Ascending aorta (tissue), 2 donors: ENCODE data around the gene TMEM63C. TPM values are rescaled to one million over a fixed set of nuclear protein-coding genes. Genes with fewer than 3 reads are reported as not detected.
A peak's percentile ranks its signal among the peaks of the same experiment; 100 is the strongest.

ENCODE experiments used
- DNase-seq, 2 donors: peaks; one replicate each; pipeline ENCODE4 v3.0.0-alpha.2; 2019; ENCODE audit warnings: low spot score in 2 of 2
- H3K27ac ChIP-seq, 2 donors: fragments of 200-600 bp; sonication (generic); one replicate each; pipeline ENCODE4 v1.5.1; 2016 to 2017; ENCODE audit warnings: mild to moderate bottlenecking in 1 of 2
- H3K27me3 ChIP-seq: fragments of 200-600 bp; sonication (generic); one replicate; pipeline ENCODE4 v1.5.1; 2017
- H3K36me3 ChIP-seq, 2 donors: fragments of 200-600 bp; sonication (generic); one replicate each; pipeline ENCODE4 v1.5.1; 2016
- H3K4me1 ChIP-seq, 2 donors: fragments of 200-600 bp; sonication (generic); one replicate each; pipeline ENCODE4 v1.5.1; 2016 to 2017; ENCODE audit warnings: mild to moderate bottlenecking in 1 of 2
- H3K4me3 ChIP-seq, 2 donors: fragments of 200-600 bp; sonication (generic); one replicate each; pipeline ENCODE4 v1.5.1; 2016 to 2017; ENCODE audit warnings: mild to moderate bottlenecking in 1 of 2
- H3K9me3 ChIP-seq, 2 donors: fragments of 200-600 bp; sonication (generic); one replicate each; pipeline ENCODE4 v1.5.1; 2016
- CTCF ChIP-seq, 3 experiments: fragments of 200-600 bp in 2 of 3; fragments of 450-650 bp in 1 of 3; sonication (generic) in 2 of 3; IDR thresholded peaks; one replicate each; pipeline ENCODE4 v1.5.1; 2016 to 2019; ENCODE audit warnings: antibody characterized with exemption in 3 of 3, mild to moderate bottlenecking in 1 of 3, moderate library complexity in 1 of 3
- intact Hi-C: fragments of 100-400 bp; cut with DNase I; formaldehyde crosslinking; loops from one replicate; pipeline ENCODE4 v1.15.1; 2023
- total RNA-seq: library from RNA; depleted of rRNA; stranded (reverse); fragments of >200 nt; gene quantifications from one replicate; pipeline ENCODE4 v1.1.0, GENCODE V29; 2016

The TMEM63C gene
- total RNA-seq, 1 donor from 2014 or later, result 0.11 TPM

DNA sequence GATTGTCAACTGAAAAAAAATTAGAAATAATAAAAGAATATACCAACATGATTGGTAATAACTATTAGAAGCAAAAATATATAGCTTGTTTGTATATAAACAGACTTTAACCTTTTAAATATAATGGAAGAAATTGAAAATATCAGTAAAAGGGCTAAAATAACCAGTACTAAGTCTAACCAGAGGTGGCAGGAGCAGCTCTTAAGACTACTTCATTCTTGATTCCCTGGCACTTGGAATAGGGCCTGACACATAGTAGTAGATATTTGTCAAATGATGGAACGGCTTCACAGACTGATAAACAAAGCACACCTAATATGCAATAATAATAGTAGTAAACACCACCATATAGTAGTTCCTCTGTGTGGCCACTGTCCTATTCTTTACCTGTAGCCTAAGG is 9.4 kb downstream of the TMEM63C start:
- Histone ChIP-seq H3K27me3 (no peaks in the 10 kb centered on the region), H3K4me1 (no peaks in the 10 kb centered on the region), H3K36me3 (no peaks in the 10 kb centered on the region), H3K9me3 (no peaks in the 10 kb centered on the region), H3K4me3 (no peak overlapping the region), H3K27ac (no peak overlapping the region)
- DNase-seq, result no peak
- intact Hi-C loops, result no loop called here
- no peak for TF ChIP-seq CTCF (IDR thresholded peaks at IDR 0.05)

DNA sequence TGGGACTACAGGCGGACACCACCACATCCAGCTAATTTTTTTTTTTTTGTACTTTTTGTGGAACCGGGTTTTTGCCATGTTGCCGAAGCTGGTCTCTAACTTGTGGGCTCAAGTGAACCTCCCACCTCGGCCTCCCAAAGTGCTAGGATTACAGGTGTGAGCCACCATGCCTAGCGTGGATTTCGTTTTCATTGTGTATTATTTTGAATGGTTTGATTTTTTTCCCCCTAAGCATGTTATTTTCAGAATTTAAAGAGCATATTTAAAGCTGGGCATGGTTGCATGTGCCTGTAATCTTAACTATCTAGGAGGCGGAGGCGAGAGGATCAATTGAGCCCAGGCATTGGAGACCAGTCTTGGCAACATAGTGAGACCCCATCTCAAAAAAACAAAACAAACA is 13.1 kb downstream of the TMEM63C start:
- Histone ChIP-seq H3K27ac (no peak overlapping the region), H3K27me3 (no peaks in the 10 kb centered on the region), H3K9me3 (no peaks in the 10 kb centered on the region), H3K4me1 (no peaks in the 10 kb centered on the region), H3K36me3 (no peaks in the 10 kb centered on the region), H3K4me3 (no peak overlapping the region)
- intact Hi-C loops, result no loop called here
- no peak for TF ChIP-seq CTCF (IDR thresholded peaks at IDR 0.05)
- DNase-seq, result no peak

- DNase-seq, result peak in 1 of 2 donors; percentile 50
- Histone ChIP-seq H3K4me1 (no peaks in the 10 kb centered on the region), H3K4me3 (no peak overlapping the region), H3K9me3 (no peaks in the 10 kb centered on the region), H3K27ac (no peak overlapping the region), H3K36me3 (no peaks in the 10 kb centered on the region), H3K27me3 (peaks cover 2% of the 10 kb centered on the region)
- intact Hi-C loops, result no loop called here
- TF ChIP-seq CTCF (IDR thresholded peaks at IDR 0.05), result no peak
Observed at GRCh38 chr14:77195766-77196165, 14.2 kb downstream of the TMEM63C start.

DNA sequence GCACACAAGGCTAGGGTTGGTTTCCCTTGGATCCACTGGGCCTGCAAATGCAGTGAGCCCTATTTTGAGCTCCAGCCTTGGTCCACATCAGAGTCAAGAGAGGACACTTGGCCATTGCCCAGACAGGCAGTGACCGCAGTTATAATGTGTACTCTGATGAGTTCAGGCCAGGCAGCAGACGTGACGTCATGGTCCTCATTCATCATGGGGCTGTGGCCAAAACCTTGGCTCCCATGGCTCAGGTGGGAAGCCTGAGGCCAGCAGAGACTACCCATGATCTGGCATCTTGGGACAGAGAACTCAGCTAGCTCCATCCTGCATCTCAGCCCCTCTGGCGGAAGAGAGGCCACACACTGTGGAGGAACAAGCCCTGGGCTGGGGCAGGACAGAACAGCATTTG is 16.4 kb downstream of the TMEM63C start:
- DNase-seq, result no peak

DNA sequence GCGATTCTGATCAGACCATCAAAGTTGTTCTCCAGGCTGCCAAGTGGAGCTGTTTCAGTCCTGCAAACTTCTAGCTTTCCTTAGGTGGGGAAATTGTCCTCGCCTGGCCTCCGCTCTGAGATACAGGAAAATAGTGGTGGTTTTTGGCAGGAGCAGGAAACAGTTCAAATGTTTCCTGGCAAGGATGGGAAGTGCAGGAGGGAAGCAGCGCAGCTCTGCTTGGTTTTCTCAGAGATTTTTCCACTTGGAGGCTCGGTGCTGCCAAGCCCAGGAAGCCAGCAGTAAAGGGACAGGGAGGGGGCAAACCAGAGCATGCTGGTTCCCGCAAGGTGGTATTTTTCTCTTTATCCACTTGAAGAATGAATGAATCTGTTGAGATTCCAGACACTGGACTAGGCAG is 17.0 kb downstream of the TMEM63C start:
- Histone ChIP-seq H3K9me3 (no peaks in the 10 kb centered on the region), H3K4me3 (no peak overlapping the region), H3K36me3 (no peaks in the 10 kb centered on the region), H3K27me3 (peaks cover 4% of the 10 kb centered on the region), H3K4me1 (no peaks in the 10 kb centered on the region), H3K27ac (no peak overlapping the region)
- TF ChIP-seq CTCF (IDR thresholded peaks at IDR 0.05), result no peak
- no peak for DNase-seq
- intact Hi-C loops, result no loop called here

More for the DNA sequence above, 16.4 kb downstream of the TMEM63C start:
- Histone ChIP-seq H3K4me1 (no peaks in the 10 kb centered on the region), H3K9me3 (no peaks in the 10 kb centered on the region), H3K27me3 (peaks cover 4% of the 10 kb centered on the region), H3K4me3 (no peak overlapping the region), H3K36me3 (no peaks in the 10 kb centered on the region), H3K27ac (no peak overlapping the region)
- no peak for TF ChIP-seq CTCF (IDR thresholded peaks at IDR 0.05)
- intact Hi-C loops, result no loop called here

DNA sequence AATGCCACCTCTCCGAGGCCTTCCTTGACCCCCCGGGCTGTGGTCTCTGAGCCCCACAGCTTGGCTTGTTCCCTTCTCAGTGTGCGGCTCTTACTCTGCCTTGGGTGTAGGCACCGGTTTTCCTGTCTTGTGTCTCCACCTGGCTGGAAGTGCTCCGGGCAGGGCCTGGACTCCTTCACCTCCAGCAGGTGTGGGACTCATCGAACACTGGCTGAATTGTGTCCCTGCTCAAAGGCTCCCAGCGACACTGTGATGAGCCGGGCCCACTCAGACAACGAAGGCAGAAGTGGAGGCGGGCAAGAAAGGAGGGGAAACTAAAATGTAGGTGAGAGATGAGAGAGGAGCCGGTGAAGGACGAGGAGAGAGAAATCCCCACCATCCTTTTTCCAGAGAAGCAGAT is 18.0 kb downstream of the TMEM63C start:
- H3K9me3 ChIP-seq, result no peaks in the 10 kb centered on the region
- no peak for DNase-seq
- H3K27ac ChIP-seq, result no peak overlapping the region
- no peaks in the 10 kb centered on the region for H3K36me3 ChIP-seq
- no peak for TF ChIP-seq CTCF (IDR thresholded peaks at IDR 0.05)
- peaks cover 4% of the 10 kb centered on the region for H3K27me3 ChIP-seq
- no peaks in the 10 kb centered on the region for H3K4me1 ChIP-seq
- H3K4me3 ChIP-seq, result no peak overlapping the region
- intact Hi-C loops, result no loop called here
